NCI-H2081 treated with DMSO at 0.1 percent for 48 hours (cell line): Measurements from ENCODE around the gene GMDS.

Source experiments
- DNase-seq: peaks from one replicate; lab custom pipeline; 2025; lab: John Stamatoyannopoulos, UW

Gene GMDS

DNA sequence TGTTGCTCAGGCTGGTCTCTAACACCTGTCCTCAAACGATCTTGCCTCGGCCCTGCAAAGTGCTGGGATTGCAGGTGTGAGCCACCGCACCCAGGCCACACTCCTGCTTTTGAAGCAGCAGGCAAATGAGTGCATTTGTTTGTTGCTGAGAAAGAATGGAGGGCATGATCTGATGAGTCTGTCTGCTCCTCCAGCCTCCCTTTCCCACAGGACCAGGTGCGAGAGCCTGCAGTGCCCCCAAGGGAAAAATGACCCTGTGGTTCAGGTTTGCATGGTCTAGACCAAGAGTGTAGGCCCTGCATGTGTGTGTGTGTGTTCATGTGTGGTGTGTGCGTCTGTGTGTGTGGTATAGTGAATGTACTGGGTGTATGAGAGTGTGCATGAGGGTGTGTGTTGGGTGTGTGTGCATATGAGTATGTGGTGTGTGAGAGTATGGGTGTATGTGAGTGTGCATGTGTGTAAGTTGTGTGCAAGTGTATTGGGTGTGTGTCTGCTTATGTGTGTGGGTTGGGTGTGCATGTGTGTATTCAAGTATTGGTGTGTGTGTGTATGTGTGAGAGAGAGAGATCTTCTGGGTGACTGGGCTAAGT is 658.4 kb downstream of the GMDS start:
- no peak for DNase-seq

DNA sequence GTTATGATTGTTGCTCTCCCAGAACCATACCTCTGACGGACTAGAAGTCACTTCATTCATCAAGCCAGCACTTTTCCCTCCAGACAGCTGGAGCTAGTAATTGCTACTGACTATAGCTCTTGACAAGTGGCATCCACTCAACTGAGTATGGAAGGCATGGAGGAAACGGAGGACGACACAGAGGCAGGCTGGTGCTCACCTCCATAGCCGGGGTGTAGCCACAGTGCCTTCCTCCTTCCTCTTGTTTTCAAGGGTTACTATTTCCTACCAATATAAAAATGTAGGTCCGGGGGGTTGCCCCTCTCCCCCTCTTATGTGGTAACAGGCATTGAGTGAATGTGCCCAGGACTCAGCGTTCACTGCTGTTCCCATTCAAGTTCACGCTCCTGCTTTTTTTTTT is 659.1 kb downstream of the GMDS start:
- no peak for DNase-seq

DNA sequence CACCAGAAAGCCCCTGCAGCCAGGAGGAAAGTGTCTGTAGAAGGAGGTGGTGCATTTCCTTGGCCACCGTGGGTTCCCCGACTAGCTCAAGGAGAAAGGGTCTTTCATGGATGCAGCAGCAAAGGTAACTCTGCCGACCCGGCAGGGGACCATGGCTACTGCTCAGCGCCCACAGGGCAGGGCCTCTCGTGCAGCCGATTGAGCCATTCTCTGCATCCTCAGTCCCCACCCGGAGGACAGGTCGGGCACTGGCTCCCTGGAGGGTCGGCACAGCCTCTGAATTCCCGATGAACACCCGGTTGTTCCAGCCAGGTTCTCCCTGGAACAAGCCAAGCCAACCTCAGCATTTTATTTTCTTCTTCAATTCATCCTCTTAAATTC is 659.7 kb downstream of the GMDS start:
- no peak for DNase-seq

DNA sequence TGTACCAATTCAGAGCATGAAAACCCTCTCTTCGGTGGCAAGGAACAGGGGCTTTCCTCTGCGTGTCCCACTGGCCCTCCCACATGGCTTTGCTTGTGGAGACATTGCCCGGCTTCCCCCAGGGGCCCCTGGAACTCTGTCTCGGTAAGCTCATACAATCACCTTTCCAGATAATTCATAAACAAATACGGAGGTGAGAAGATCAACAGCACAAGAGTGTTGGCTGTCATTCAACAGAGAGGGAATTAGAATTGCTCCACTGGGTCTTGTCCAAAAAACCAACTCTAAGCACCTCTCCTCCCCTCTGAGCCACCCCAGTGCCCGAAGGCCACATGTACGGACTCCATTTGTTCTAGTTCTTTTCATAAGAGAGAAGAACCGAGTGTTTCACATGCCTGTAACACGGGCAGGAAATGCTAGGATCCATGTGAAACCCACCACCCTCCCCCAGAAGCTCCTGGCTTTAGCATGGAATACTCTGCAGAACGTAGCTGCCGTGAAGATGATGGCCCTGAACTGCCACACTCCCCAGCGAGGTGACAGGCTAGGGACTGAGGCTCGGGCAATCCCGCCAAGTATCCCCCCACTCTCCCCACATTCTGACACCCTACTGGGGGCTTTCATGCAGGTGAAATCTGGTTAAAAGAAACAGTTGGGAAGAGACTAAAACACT is 660.3 kb downstream of the GMDS start:
- DNase-seq: no peak

DNA sequence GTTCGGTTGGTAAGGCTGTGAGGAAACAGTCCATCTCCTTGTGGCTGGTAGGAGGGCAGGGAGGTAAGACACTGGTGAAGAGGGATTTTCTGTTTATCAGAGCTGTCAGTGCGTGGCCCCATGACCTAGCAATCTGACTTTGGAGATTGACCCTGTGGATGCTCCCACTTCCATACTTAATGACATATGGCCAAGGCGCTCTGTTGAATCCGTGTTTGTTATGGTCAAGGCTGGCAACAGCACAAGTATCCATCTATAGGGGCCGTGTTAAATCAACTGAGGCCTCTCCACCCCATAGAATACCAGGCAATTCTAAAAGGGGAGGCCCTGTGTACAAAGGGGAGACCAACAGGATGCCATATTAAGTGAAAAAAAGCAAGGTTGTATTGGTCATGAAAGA is 661.3 kb downstream of the GMDS start:
- no peak for DNase-seq

DNA sequence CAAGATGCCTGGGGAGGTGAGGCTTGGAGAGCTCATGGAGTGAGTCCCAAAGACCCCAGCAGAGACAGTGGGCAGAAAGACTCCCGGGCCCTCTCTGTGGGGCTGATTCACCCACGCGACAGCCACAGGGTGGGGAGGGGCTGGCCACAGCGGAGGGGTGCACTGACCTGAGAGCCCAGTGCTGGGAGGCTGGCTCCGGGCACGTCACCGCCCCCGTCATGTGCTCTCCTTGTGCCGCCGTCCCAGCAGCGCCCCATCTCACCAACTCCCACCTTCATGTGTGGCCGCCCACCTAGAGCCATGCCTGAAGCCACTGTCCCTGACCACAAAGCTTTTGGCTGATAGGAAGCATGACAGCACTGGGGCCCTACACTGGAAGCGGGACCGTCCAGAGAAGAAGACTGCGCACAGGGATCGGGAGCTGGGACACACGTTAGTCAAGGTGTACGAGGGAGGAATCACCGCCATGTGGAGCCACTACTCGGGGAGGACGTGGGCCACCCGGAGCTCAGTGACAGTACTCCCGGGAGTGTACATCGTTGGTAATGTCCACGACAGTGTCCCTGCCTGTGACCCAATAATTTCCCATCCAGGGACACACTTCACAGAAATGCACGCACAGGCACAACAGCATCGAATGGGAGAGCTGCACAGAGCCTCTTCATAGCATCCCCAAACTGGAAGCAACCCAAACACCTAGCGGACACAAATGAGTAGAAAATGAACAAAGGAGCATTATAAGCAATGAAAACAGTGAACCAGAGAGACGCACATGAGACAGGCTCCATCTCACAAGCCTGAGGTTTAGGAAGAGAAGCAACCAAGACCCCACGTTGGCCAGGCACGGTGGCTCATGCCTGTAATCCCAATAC is 664.0 kb downstream of the GMDS start:
- no peak for DNase-seq

DNA sequence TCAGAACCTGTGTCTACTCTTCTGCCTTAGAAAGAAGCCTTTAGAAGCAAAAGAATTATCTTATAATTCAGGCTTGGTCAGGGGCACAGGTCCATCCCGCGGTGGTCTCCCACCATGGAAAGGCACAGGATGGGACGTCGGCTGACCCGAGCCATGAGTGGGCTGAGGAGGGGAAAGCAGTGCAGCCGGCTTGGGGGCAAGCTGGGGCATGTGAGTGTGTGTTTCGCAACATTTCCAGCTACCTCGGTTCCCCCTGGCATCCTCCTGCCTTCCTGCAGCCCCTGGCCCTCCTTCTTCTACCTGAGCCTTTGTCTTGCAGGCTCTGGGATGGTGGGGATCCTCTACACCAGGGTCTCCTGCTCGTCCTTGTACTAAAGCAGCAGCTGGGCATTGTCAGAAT is 664.8 kb downstream of the GMDS start:
- DNase-seq: no peak

DNA sequence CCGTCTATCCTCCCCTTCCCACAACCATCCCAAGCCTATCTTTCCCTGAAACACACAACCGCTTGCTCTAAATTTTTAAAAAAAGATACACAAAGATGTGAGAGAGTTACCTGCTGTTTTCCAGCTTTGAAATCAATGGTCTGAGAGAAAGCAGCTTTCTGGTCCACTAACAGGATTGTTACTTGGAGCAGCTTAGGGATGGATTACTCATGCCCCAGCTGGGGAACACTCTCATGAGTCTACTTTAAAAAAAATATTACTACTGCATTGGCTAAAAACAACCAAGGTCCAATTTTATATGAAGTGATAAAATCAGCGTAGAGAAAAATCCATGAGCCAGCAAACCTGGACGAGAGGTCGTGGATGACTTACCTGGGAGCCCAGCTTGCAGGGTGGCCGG is 665.3 kb downstream of the GMDS start:
- no peak for DNase-seq

DNA sequence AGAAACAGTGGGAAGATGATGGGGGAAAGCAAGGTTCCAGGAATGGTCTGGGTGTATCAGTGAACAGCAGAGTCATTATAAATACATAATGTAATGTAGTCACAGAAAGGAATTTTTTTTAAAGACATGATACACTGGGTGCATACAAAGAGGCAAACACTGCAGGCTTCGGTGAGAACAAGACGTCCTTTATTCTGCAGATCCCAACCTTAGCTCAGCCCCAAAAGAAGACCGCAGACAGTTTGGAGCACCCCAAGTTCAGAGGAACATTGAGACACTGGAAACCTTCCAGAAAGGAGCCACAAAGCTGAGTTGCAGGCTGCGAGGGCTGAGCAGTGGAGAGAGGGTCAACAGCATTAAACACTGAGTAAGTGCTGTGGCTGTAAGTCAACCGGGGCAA is 666.3 kb downstream of the GMDS start:
- DNase-seq: no peak

DNA sequence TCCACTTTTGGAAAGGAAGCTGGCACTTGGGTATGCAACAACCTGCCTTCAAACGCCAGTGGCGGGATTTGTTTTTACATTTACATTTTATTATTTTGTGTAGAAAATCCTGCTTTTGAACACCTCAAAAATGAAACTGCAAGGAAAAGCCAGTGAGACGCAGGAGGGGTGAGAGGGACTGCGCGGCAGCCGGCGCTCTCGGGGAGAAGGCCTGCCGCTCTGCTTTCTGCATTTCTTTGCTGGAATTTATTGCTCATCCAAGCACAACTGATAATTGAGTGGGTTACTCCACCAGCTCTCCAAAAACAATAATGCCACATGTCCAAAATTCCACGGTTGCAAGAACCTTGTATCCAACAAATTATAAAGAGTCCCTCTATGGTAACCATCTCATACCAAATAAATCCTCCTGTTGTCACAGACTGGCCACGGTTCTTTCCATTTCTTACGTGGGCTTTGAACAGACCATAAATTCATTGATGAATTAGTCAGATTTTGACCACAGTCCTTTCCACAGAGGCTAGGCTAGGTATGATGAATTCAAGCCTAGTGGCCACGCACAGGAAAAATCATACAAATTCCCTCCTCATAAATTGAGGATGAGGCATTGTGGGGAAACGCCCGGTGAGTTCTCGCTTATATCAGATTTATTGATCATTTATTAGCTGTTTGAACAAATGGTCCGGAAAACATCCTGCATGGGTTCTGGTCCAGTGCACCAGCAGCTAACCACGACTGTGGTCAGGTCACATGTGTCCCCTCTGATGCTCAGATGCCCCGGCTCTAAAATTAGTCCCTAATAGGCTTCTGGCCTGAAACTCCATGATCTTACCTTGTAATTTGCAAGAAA is 667.3 kb downstream of the GMDS start:
- no peak for DNase-seq

DNA sequence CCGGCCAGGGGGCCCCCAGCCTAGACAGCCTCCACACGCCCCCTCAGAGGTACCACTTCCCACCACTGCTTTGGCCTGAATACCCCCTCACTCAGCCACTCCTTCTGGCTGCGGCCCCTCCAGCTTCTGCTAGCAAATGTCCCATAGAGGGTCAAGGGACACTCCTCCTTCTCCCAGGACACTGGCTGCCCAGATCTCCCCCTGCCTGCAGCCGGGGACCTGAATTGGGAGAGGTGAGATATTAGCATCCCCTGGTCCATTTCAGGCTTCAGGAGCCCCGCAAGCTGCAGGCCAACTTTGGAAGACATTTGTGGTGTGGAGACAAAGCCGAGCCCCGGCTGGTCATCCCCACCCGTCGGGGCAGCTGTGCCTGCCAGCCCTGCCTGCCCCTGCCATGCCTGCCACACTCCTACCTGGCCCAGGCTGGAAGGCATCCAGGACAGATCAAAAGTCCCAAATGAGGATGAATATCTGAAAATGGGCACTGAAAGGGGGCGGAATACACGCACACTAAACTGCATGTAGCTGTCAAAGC is 668.2 kb downstream of the GMDS start:
- no peak for DNase-seq

DNA sequence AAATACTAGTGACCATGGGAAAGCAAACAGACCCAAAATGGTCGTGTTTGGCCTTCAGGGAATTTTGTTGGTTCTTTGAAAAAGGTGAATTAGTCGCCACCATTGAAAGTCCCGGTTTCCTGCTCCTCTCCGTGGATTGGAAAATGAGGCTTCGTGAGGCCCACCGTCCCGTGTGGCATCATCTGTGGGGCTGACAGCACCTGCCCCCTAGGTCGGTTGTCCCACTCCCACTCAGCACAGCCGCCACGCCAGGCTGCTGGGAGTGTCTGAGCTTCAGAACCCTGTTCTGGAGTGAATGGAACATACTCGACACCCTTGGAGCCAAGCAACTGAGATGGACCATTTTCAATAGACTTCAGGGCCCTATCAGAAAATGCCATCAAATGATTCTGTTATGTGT is 668.7 kb downstream of the GMDS start:
- DNase-seq: no peak

DNA sequence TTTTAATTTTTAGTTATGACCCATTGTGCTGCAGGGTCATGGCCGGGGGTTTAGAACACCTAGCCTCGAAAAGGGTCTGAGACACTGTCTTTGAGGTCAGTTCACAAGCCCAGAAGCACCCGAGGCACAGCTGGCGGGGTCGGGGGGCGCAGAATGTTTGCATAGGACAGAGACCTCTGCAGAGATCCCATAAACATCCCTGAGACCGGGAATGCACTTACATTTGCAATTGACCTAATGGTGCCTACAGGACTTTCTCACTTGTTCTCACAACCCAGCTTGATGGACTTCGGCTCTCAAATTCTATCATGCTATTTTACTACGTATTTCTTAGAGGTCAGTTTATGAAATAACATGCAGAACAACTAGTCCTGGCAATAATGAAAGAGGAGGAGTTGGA is 669.2 kb downstream of the GMDS start:
- DNase-seq: no peak

DNA sequence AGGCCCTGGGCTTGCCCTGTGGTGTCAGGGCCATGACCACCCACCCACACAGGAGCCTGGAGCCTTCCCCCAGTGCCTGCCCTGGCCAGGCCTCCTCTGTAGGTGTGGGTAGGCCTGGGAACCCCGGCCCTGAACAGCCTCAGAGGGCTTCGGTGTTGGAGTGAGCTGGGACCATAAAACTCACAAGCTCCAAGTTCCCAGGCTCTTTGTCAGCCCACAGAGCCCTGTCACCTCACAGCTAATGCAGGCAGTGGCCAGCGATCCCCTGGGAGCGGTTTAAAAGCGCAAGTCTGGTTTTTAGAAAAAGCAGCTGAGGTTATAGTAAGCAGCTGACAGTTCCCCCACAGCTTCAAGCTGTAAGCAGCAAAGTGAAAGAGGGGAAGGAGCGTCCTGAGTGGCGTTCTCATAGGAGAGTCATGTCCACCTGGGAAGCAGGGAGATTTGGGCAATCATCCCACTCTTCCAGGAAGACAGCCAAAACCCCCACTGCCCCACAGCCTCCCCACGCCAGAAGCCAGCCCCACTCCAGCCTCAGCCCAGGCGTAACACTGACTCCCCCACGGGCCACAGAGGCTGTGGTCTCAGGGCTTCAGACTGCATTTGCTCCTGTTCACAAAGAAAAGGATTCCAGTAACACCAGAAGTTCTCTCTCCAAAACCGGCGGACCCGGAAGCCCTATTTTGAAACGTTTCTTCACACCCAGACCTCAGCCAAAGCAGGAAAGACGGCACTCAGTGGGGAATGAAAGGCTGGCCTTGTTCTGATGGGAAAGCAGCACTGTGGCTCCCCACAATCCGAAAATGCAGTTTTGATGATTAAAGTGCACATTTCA is 670.0 kb downstream of the GMDS start:
- no peak for DNase-seq

DNA sequence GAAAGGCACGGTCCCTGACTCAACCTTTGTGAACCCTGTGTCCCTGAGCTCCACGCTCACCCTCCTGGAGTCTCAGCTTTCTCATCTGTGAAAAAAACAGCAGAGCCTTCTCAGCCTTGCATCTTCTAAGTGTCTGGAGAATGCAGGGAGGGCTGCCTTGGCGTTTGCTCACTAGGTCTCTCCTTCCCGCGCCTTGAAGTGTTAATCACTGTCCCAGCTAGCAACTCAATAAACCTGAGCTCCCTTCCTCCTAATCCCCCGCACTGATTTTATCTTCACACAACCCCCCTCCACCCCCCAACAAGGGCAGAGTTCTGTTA is 670.6 kb downstream of the GMDS start:
- DNase-seq: no peak

DNA sequence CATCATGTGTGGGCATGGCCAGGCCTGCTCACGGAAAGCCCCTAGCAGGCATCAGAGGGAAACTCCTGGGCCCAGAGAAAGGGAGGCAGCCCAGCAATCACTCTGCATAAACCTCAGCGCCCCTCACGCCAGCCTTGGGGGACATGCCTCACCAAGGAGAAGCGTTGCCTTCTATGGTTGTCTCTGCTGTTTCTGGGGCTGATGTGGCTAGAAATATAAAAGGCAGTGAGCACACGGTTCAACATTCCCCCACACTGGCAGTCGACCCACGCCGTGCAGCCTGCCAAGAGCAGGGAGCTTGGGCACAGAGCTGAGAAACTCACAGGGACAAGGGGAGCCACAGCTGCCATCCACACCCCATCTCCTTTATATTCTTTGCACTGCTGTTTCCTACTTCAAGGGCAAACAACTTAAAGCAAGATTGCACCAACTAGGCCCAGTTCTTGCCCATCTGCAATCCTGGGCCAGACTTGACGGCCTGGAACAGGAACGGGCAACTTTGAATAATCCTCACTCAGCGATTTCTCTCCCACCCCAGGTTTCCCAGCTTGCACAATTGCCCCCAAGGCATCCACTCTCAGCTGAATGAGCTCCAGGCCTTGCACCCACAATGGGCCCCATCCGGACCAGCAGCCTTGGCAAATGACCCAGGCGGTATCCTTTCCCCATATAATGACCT is 671.2 kb downstream of the GMDS start:
- DNase-seq: no peak
